C4-2B (cell line): ENCODE measurements around the gene SIVA1.

Experiments
- H3K27ac ChIP-seq: fragments of 450-650 bp; 2 replicates; pipeline ENCODE4 v1.5.1; 2017
- ZFX ChIP-seq: fragments of 450-650 bp; IDR thresholded peaks from 2 replicates; pipeline ENCODE4 v1.6.1; 2017
- TF ChIP-seq, protein P1 (sequence below): fragments of 450-650 bp; conservative IDR thresholded peaks from 2 replicates; pipeline ENCODE4 v1.5.1; 2017; ENCODE audit warnings: mild to moderate bottlenecking

SIVA1 gene

DNA sequence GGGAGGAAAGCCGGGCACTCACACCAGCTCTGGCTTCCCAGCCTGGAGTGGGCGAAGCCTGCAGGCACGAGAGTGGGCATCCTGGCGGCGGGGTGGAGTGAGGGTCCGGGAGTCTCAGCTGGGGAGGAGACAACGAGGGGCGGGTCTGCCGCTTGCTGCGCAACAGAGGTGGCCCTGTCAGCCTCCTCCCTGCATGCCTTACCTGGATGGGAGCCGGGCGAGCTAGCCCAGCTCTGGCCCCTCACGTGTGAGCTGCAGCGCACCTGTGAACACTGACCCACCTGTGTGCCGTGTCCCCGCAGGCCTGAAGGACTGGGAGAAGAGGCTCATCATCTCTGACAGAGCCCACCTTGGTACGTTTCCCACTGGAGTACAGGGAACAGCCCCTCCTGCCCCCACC, 13.9 kb upstream of the SIVA1 start:
- TF ChIP-seq, protein P1, sequence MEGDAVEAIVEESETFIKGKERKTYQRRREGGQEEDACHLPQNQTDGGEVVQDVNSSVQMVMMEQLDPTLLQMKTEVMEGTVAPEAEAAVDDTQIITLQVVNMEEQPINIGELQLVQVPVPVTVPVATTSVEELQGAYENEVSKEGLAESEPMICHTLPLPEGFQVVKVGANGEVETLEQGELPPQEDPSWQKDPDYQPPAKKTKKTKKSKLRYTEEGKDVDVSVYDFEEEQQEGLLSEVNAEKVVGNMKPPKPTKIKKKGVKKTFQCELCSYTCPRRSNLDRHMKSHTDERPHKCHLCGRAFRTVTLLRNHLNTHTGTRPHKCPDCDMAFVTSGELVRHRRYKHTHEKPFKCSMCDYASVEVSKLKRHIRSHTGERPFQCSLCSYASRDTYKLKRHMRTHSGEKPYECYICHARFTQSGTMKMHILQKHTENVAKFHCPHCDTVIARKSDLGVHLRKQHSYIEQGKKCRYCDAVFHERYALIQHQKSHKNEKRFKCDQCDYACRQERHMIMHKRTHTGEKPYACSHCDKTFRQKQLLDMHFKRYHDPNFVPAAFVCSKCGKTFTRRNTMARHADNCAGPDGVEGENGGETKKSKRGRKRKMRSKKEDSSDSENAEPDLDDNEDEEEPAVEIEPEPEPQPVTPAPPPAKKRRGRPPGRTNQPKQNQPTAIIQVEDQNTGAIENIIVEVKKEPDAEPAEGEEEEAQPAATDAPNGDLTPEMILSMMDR = no peak
- TF ChIP-seq ZFX = no peak
- H3K27ac ChIP-seq = no peak overlapping the region

DNA sequence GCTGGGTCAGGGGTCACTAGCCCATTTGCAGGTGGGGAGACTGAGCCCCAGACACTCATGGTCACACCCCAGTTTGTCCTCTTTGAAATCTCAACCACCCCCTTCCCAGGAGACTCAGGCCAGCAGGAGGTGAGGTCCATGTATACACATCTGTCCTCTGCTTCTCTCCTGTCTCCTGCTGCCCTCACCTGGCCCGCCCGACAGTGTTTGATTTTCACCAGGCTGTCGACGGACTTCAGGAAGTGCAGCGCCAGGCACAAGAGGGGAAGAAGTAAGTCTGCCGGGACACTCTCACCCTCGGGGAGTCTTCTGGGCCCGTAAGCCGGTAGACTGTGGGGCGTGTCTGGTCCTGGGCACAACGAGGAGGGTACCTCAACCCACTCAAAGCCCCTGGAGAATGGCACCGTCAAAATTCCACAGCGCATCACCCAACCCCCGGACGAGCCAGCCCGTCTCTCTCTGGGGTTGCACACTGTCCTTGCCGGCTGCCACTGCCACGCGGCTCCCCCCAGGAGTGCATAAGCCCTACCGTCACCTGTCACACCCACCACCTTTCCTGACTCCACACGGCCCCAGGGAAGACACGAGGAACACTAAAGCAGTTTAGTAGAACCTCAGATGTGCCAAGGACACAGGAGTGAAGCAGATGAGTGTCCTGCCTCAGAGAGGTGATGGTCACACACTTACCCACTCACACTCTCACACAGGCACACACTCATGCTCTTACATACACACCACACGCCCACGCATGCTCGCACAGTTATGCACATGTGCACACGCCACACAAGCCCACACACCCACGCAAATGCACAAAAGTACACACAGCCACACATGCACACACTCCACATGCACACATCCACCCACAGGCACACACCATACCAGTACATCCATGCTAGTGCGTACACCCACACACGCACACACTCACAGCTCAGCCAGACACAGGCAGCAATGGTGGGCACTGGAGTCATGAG, 13.1 kb upstream of the SIVA1 start:
- H3K27ac ChIP-seq = no peak overlapping the region
- TF ChIP-seq, protein P1 = no peak
- no peak for TF ChIP-seq ZFX

DNA sequence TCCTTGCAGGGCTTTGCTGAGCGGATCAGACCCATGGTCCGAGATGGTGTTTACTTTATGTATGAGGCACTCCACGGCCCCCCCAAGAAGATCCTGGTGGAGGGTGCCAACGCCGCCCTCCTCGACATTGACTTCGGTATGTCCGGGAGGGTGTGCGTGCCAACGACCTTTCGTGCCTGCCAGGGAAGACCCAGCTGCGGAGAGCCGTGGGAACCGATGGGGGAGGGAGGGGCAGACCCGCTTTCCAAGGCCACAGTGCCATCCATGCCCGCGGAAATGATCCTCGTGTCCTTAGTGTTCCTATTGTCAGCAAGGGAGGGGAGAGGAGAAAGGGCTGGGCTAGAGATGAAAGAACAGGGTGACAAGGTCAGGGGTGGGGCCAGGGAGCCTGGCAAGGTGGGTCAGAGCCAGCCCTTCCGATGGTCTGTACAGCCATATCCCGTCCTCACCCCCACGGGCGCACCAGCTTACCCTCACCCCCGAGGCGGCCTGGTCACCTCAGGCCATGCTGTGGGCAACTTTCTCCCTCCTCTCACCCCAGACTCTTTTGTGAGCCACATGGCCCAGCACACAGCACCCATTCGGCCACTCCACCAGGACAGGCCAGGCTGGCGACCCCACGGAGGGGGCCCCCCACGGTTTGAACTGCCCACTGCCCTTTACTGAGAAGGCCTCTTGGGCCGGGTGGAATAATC, 11.7 kb upstream of the SIVA1 start:
- no peak overlapping the region for H3K27ac ChIP-seq
- TF ChIP-seq, protein P1 = no peak
- TF ChIP-seq ZFX = no peak

DNA sequence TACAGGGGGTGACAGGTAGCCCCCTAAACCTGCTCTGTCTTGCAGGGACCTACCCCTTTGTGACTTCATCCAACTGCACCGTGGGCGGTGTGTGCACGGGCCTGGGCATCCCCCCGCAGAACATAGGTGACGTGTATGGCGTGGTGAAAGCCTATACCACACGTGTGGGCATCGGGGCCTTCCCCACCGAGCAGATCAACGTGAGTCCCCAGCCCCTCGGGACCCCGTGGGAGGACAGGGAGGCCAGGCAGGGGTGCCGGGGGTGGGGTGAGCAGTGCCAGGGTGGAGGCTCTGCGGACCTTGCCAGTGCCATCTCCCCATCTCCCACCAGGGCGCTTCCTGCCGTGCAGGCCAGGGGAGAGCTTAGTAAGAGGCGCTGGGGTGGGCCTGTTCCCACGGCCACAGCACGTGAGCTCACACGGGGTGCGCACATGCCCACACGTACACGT, 11.1 kb upstream of the SIVA1 start:
- TF ChIP-seq, protein P1 = no peak
- no peak for TF ChIP-seq ZFX

DNA sequence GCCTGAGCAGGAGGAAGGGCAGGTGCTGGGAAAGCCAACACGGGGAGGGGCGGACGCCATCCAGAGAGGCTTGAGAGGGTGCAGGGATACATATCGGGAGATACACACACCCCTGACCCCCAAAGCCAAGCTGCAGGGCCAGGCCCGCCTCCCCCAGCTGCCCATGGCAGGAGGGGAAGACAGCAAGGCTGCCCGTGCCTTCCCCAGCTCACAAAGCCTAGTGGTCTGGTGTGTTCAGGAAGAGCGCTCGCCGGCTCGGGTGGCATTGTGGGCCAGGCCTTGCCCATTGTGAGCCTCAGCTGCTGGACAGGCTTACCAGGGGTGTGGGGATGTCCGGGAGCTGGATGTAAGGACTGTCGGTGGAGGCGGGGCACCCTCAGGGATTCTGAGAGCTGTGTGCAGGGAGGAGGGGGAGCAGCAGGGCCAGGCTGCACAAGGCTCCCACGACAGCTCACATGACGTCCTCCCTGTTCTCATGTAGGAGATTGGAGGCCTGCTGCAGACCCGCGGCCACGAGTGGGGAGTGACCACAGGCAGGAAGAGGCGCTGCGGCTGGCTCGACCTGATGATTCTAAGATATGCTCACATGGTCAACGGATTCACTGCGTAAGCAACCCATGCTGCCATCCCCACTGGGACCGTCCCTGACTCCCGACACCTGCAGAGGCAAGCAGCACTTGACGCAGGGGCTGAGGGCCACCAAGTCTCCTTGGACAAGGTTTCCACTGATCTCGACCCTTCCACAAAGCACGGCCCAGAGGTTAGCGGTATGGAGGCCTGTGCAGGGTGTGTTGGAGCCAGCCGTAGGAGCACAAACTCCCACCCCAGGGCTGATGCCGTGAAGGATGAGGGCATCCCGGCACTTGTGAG, 10.1 kb upstream of the SIVA1 start:
- H3K27ac ChIP-seq = no peak overlapping the region
- no peak for TF ChIP-seq ZFX
- TF ChIP-seq, protein P1 = no peak

More for the DNA sequence above, 11.1 kb upstream of the SIVA1 start:
- H3K27ac ChIP-seq = no peak overlapping the region

DNA sequence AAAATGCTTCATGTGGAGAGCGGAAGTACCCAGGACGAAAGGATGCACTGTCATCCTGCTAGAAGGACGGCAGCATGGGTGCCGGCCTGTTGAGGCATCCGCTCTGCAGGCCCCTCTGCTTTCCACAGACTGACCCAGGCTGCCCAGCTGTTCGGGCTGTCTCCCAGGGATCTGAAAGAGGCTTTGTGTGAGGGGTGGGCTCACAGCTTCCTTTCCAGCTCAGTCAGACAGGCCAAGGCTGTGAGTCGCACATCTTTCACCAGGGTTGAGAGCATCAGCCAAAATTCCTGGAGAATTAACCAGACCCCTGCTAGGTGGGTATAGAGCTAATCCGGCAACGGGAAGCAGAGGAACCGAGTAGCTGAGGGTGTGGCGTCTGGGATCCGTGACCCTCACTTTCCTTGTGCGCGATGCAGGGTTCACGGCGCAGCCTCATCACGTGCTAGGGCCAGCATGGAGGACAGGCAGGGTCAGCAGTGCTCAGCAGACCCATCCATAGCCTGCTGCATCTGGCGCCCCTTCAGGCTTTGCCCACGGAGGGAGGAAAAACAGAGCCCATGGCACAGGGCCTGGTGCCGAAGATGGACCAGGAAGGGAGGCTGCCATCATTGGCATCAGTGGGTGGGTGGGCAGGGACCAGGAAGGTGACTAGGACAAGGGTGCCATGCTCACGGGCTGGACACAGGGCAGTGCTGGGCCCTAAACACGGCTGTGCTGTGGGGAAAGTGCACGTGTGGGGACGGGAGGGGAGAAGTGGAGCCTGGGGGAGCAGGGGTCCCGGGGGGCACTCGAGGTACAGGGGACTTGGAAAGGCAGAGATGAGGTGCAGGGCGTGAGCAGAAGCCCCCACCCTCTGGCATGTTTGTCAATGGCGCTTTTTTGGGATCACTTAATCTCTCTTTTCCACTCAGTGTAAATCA, 9.2 kb upstream of the SIVA1 start:
- H3K27ac ChIP-seq = no peak overlapping the region
- TF ChIP-seq, protein P1 = no peak
- no peak for TF ChIP-seq ZFX
